IMR-90 (cell line): Measurements from ENCODE around the gene FAM200C. TPM values are rescaled to one million over a fixed set of nuclear protein-coding genes. Genes with fewer than 3 reads are reported as not detected.

Experiments used
- ATAC-seq: fragments of 200-7000 bp; cut with Tn5 transposase; 2 replicates; pipeline ENCODE4 v1.9.1; 2020; ENCODE audit warnings: low read depth, mild to moderate bottlenecking, moderate library complexity
- BruUV-seq: library from RNA; stranded (reverse); fragments of 400-500 nt; replicated peaks from 2 replicates; lab custom pipeline; 2021; lab: Mats Ljungman, UMichigan
- CTCF ChIA-PET: fragments of 300-600 bp; formaldehyde crosslinking; extraction: SDS; loops from one replicate; lab custom pipeline; 2021; ENCODE audit warnings: antibody characterized with exemption; lab: Yijun Ruan, JAX
- POLR2A ChIA-PET: fragments of 300-600 bp; sonication (Branson Sonifier 250); formaldehyde crosslinking; loops from one replicate; lab custom pipeline; 2022; ENCODE audit warnings: antibody characterized with exemption; ENCODE audit not compliant: unreplicated experiment; lab: Charles Lee
- DNase-seq: peaks from one replicate; pipeline ENCODE4 v3.0.0; 2013
- H2AFZ ChIP-seq: replicated peaks from 2 replicates; pipeline ENCODE3; 2013; ENCODE audit warnings: low read length, mild to moderate bottlenecking; ENCODE audit not compliant: poor library complexity
- H2AK5ac ChIP-seq: 2 replicates; pipeline ENCODE4 v1.6.1; 2013; ENCODE audit warnings: low read depth, low read length, inconsistent platforms
- H2AK9ac ChIP-seq: replicated peaks from 2 replicates; pipeline ENCODE3; 2013; ENCODE audit warnings: mild to moderate bottlenecking, low read depth, low read length, moderate library complexity; ENCODE audit not compliant: poor library complexity
- H2BK120ac ChIP-seq: 2 replicates; pipeline ENCODE4 v1.6.1; 2013; ENCODE audit warnings: low read depth, low read length, inconsistent platforms
- H2BK15ac ChIP-seq: 3 replicates; pipeline ENCODE4 v1.6.1; 2013; ENCODE audit warnings: low read depth, low read length, inconsistent platforms
- H2BK20ac ChIP-seq: 2 replicates; pipeline ENCODE4 v1.6.1; 2013; ENCODE audit warnings: low read depth, mild to moderate bottlenecking, inconsistent platforms, low read length, moderate library complexity
- H2BK5ac ChIP-seq: 2 replicates; pipeline ENCODE4 v1.6.1; 2013; ENCODE audit warnings: mild to moderate bottlenecking, low read depth, low read length, inconsistent platforms; ENCODE audit not compliant: poor library complexity, severe bottlenecking
- H3K14ac ChIP-seq: replicated peaks from 2 replicates; pipeline ENCODE4 v1.6.1; 2013; ENCODE audit warnings: low read depth, low read length, inconsistent platforms
- H3K18ac ChIP-seq: 2 replicates; pipeline ENCODE4 v1.6.1; 2013; ENCODE audit warnings: low read depth, low read length, control low read depth
- H3K23ac ChIP-seq: 2 replicates; pipeline ENCODE4 v1.6.1; 2013; ENCODE audit warnings: low read depth, low read length, inconsistent platforms
- H3K27ac ChIP-seq: 2 replicates; pipeline ENCODE4 v1.5.1; 2013; ENCODE audit warnings: mild to moderate bottlenecking, control low read depth, low read length; ENCODE audit not compliant: insufficient read depth
- H3K27me3 ChIP-seq: 2 replicates; pipeline ENCODE4 v1.6.1; 2013; ENCODE audit warnings: low read length; ENCODE audit not compliant: control insufficient read depth, insufficient read depth
- H3K36me3 ChIP-seq: 2 replicates; pipeline ENCODE4 v1.6.1; 2013; ENCODE audit warnings: low read length, mixed read lengths; ENCODE audit not compliant: control insufficient read depth, insufficient read depth
- H3K4ac ChIP-seq: 2 replicates; pipeline ENCODE4 v1.6.1; 2013; ENCODE audit warnings: low read depth, low read length, inconsistent platforms
- H3K4me1 ChIP-seq: 2 replicates; pipeline ENCODE4 v1.6.1; 2013; ENCODE audit warnings: low read length, mixed read lengths; ENCODE audit not compliant: control insufficient read depth, insufficient read depth
- H3K4me2 ChIP-seq: 2 replicates; pipeline ENCODE4 v1.6.1; 2013; ENCODE audit warnings: low read depth, mild to moderate bottlenecking, control low read depth, low read length, moderate library complexity
- H3K4me3 ChIP-seq: 2 replicates; pipeline ENCODE4 v1.5.1; 2013; ENCODE audit warnings: low read depth, mild to moderate bottlenecking, control low read depth, low read length, moderate library complexity; ENCODE audit not compliant: insufficient read depth
- H3K56ac ChIP-seq: 2 replicates; pipeline ENCODE4 v1.6.1; 2013; ENCODE audit warnings: low read length, inconsistent platforms; ENCODE audit not compliant: insufficient read depth; ENCODE audit errors: extremely low read depth
- H3K79me1 ChIP-seq, 2 experiments: 2 replicates each; pipeline ENCODE4 v1.6.1; 2013; ENCODE audit warnings: low read length in 2 of 2, inconsistent platforms in 1 of 2, low read depth in 1 of 2
- H3K9ac ChIP-seq: 2 replicates; pipeline ENCODE4 v1.6.1; 2013; ENCODE audit warnings: low read depth, low read length, control low read depth
- H3K9me1 ChIP-seq: 2 replicates; pipeline ENCODE4 v1.6.1; 2013; ENCODE audit warnings: low read length, inconsistent platforms; ENCODE audit not compliant: insufficient read depth
- H3K9me3 ChIP-seq: 2 replicates; pipeline ENCODE4 v1.6.1; 2013; ENCODE audit warnings: low read length; ENCODE audit not compliant: control insufficient read depth, insufficient read depth
- H4K20me1 ChIP-seq: 2 replicates; pipeline ENCODE4 v1.6.1; 2013; ENCODE audit warnings: low read length, inconsistent platforms; ENCODE audit not compliant: insufficient read depth
- H4K5ac ChIP-seq: 2 replicates; pipeline ENCODE4 v1.6.1; 2013; ENCODE audit warnings: mild to moderate bottlenecking, low read depth, low read length, control low read depth
- H4K8ac ChIP-seq, 2 experiments: 2 replicates each; pipeline ENCODE4 v1.6.1; 2013; ENCODE audit warnings: low read depth in 2 of 2, low read length in 2 of 2, control low read depth in 1 of 2, inconsistent platforms in 1 of 2
- H4K91ac ChIP-seq: 2 replicates; pipeline ENCODE4 v1.6.1; 2013; ENCODE audit warnings: low read depth, low read length, inconsistent platforms; ENCODE audit not compliant: insufficient read depth
- CHD1 ChIP-seq: IDR thresholded peaks from 2 replicates; pipeline ENCODE4 v1.6.1; 2012; ENCODE audit warnings: low read depth, low read length, improper control_type of control experiment
- NFE2L2 ChIP-seq: fragments of 150-350 bp; IDR thresholded peaks from 2 replicates; pipeline ENCODE4 v1.6.1; 2016; ENCODE audit warnings: low read depth, mild to moderate bottlenecking, low read length
- RAD21 ChIP-seq: IDR thresholded peaks from 2 replicates; pipeline ENCODE4 v1.6.1; 2012; ENCODE audit warnings: low read length, improper control_type of control experiment
- WGBS, 2 experiments: methylation state at CpG; one replicate each; pipeline versions ENCODE4 v1.1.5 to v1.1.7; 2013; ENCODE audit warnings: missing lambda C conversion rate in 2 of 2; ENCODE audit not compliant: insufficient read length in 1 of 2; ENCODE audit errors: extremely low coverage in 2 of 2; 5-methylcytosine and 5-hydroxymethylcytosine counted together
- dilution Hi-C: fragments of 300-500 bp; cut with HindIII; formaldehyde crosslinking; loops from one replicate; pipeline ENCODE4 v1.14.3; 2018; ENCODE audit warnings: low sequenced_read_pairs; ENCODE audit not compliant: unreplicated experiment
- in situ Hi-C: fragments of 300-500 bp; cut with MboI; formaldehyde crosslinking; loops from 3 replicates; pipeline ENCODE4 v1.14.3; 2019; ENCODE audit warnings: low sequenced_read_pairs, inconsistent platforms, mixed read lengths
- intact Hi-C: fragments of 100-400 bp; cut with micrococcal nuclease; formaldehyde crosslinking; loops from 2 replicates; pipeline ENCODE4 v1.10.0; 2022
- polyA plus RNA-seq, 3 experiments: library from polyadenylated mRNA; depleted of rRNA; stranded (reverse); fragments of >200 nt; gene quantifications; 2 replicates each; pipeline ENCODE4 v1.2.3, GENCODE V29; 2012; ENCODE audit warnings: low replicate concordance in 1 of 3
- total RNA-seq: library from RNA; depleted of rRNA; stranded (reverse); fragments of >200 nt; gene quantifications from 2 replicates; pipeline ENCODE4 v1.2.3, GENCODE V29; 2012

Gene FAM200C
- total and polyA plus RNA-seq, 2 of the 4 experiments (the other 2 are of a cell fraction) = 1.7 to 6.3 TPM

GRCh38 chr5:160349249-160349934 is 50.5 kb downstream of the FAM200C start:
- Histone ChIP-seq H3K56ac (no peak overlapping the region), H3K27me3 (no peaks in the 10 kb centered on the region), H3K9ac (no peak overlapping the region), H2BK5ac (no peak overlapping the region), H3K36me3 (no peaks in the 10 kb centered on the region), H2AFZ (no peak overlapping the region), H3K4me3 (no peak overlapping the region), H2BK20ac (no peak overlapping the region), H4K8ac (no peak overlapping the region), H3K23ac (no peak overlapping the region), H3K9me3 (no peaks in the 10 kb centered on the region), H3K4me1 (no peaks in the 10 kb centered on the region), H3K4ac (no peak overlapping the region), H2BK15ac (no peak overlapping the region), H4K5ac (no peak overlapping the region), H2BK120ac (no peak overlapping the region), H2AK5ac (no peak overlapping the region), H3K9me1 (no peaks in the 10 kb centered on the region; the same call in 1 of the 2 replicates), H3K27ac (no peak overlapping the region), H3K14ac (no peak overlapping the region), H3K79me1 (no peaks in the 10 kb centered on the region), H4K91ac (no peak overlapping the region), H3K4me2 (no peak overlapping the region), H4K20me1 (no peaks in the 10 kb centered on the region), H3K18ac (no peak overlapping the region), H2AK9ac (no peak overlapping the region)
- ATAC-seq = no peak
- 94% methylated on average over 11 of the region's 27 CpGs; no CpG with 5 or more reads in 1 of the 2 experiments for WGBS, 2 experiments
- TF ChIP-seq CHD1 (no peak), RAD21 (no peak), NFE2L2 (no peak)
- POLR2A ChIA-PET = no interaction called here
- in situ Hi-C loops (loop anchor here (5.0 to 25.0 kb wide), 2 partner anchors 327 to 912 kb away; no protein-coding TSS in a partner anchor), intact Hi-C loops (loop anchor here (5.0 kb wide), 1 partner anchor 907 kb away; no protein-coding TSS in a partner anchor), dilution Hi-C loops (no loop called here)
- no peak for DNase-seq
- CTCF ChIA-PET = no interaction called here
- no TSS peak for BruUV-seq
